Activated T-helper 1 cell treated with Interleukin-2 at 50 U/mL for 16 hours (primary cell): ENCODE data around the gene TMEM128.
"Not testable (repeated sequence)": the region's sequence is repeated elsewhere in the genome, so short reads cannot be mapped to it uniquely, and the experiment has no call there.

ENCODE experiments used
- DNase-seq: peaks from one replicate; pipeline ENCODE4 v3.0.0-alpha.2; 2020; ENCODE audit warnings: low read depth

Gene TMEM128

GRCh38 chr4:4254666-4255065 is 6.6 kb upstream of the TMEM128 start:
- DNase-seq = no peak

- DNase-seq = no peak
Measured at GRCh38 chr4:4254199-4254598, 6.2 kb upstream of the TMEM128 start.

- no peak for DNase-seq
Measured at GRCh38 chr4:4249866-4250265, 1.8 kb upstream of the TMEM128 start.

- DNase-seq = not testable (repeated sequence)
Measured at GRCh38 chr4:4249342-4249741, 1.3 kb upstream of the TMEM128 start.

GRCh38 chr4:4248885-4249203 is 821 bp upstream of the TMEM128 start:
- no peak for DNase-seq

- no peak for DNase-seq
Measured at GRCh38 chr4:4247696-4248028, 361 bp downstream of the TMEM128 start.

GRCh38 chr4:4245172-4245571 is 2.9 kb downstream of the TMEM128 start:
- DNase-seq = no peak

- not testable (repeated sequence) for DNase-seq
Measured at GRCh38 chr4:4239551-4239950, 8.5 kb downstream of the TMEM128 start.

GRCh38 chr4:4233610-4234009 is 14.4 kb downstream of the TMEM128 start:
- DNase-seq = no peak

- no peak for DNase-seq
Measured at GRCh38 chr4:4228356-4228668, 19.7 kb downstream of the TMEM128 start.

- DNase-seq = no peak
Measured at GRCh38 chr4:4227510-4228355, 20.3 kb downstream of the TMEM128 start.

GRCh38 chr4:4226606-4227438 is 21.2 kb downstream of the TMEM128 start, which contains the start of gene OTOP1:
Gene OTOP1, minus strand, starts transcription at chr4:4226929. Its CDS starts 65 bp downstream, at chr4:4226864.
- no peak for DNase-seq

- DNase-seq = no peak
Measured at GRCh38 chr4:4225915-4226605, 22.0 kb downstream of the TMEM128 start.

- no peak for DNase-seq
Measured at GRCh38 chr4:4217113-4217512, 30.9 kb downstream of the TMEM128 start.

- no peak for DNase-seq
Measured at GRCh38 chr4:4216648-4217047, 31.4 kb downstream of the TMEM128 start.

- not testable (repeated sequence) for DNase-seq
Measured at GRCh38 chr4:4213674-4214073, 34.3 kb downstream of the TMEM128 start.

- DNase-seq = no peak
Measured at GRCh38 chr4:4206204-4206603, 41.8 kb downstream of the TMEM128 start.

GRCh38 chr4:4204401-4204745 is 43.6 kb downstream of the TMEM128 start:
- no peak for DNase-seq

- no peak for DNase-seq
Measured at GRCh38 chr4:4203688-4204400, 44.2 kb downstream of the TMEM128 start.

- no peak for DNase-seq
Measured at GRCh38 chr4:4202510-4202909, 45.5 kb downstream of the TMEM128 start.

GRCh38 chr4:4200624-4201023 is 47.4 kb downstream of the TMEM128 start:
- no peak for DNase-seq

GRCh38 chr4:4195354-4195753 is 52.7 kb downstream of the TMEM128 start:
- DNase-seq = no peak
